GM21526 (cell line): ENCODE data around the gene KCNJ1.

Source experiments
- ATAC-seq: cut with Tn5 transposase; IDR thresholded peaks from one replicate; pipeline ENCODE4 v1.9.1; 2021; ENCODE audit warnings: moderate library complexity; ENCODE audit not compliant: unreplicated experiment, low FRiP score

The KCNJ1 gene

GRCh38 chr11:128884703-128885338 is 17.7 kb upstream of the KCNJ1 start:
- ATAC-seq = peak; percentile 84

GRCh38 chr11:128884054-128884453 is 17.0 kb upstream of the KCNJ1 start:
- no peak for ATAC-seq

GRCh38 chr11:128882451-128882850 is 15.4 kb upstream of the KCNJ1 start:
- no peak for ATAC-seq

GRCh38 chr11:128881221-128881620 is 14.1 kb upstream of the KCNJ1 start:
- no peak for ATAC-seq

- no peak for ATAC-seq
Measured at GRCh38 chr11:128879817-128880216, 12.7 kb upstream of the KCNJ1 start.

GRCh38 chr11:128878455-128878854 is 11.4 kb upstream of the KCNJ1 start:
- ATAC-seq = no peak

- ATAC-seq = no peak
Measured at GRCh38 chr11:128877726-128878125, 10.6 kb upstream of the KCNJ1 start.

- no peak for ATAC-seq
Measured at GRCh38 chr11:128876133-128876650, 9.1 kb upstream of the KCNJ1 start.

- ATAC-seq = no peak
Measured at GRCh38 chr11:128874427-128874826, 7.3 kb upstream of the KCNJ1 start.

GRCh38 chr11:128872594-128872993 is 5.5 kb upstream of the KCNJ1 start:
- ATAC-seq = no peak

GRCh38 chr11:128872094-128872493 is 5.0 kb upstream of the KCNJ1 start:
- no peak for ATAC-seq

GRCh38 chr11:128871168-128871610 is 4.1 kb upstream of the KCNJ1 start:
- ATAC-seq = no peak

- ATAC-seq = no peak
Measured at GRCh38 chr11:128868841-128869671, 2.0 kb upstream of the KCNJ1 start.

- ATAC-seq = no peak
Measured at GRCh38 chr11:128865490-128865889, 1.6 kb downstream of the KCNJ1 start.

- ATAC-seq = no peak
Measured at GRCh38 chr11:128862908-128863660, 4.0 kb downstream of the KCNJ1 start.

- no peak for ATAC-seq
Measured at GRCh38 chr11:128862406-128862805, 4.7 kb downstream of the KCNJ1 start.

GRCh38 chr11:128860571-128861361 is 6.3 kb downstream of the KCNJ1 start:
- no peak for ATAC-seq

- peak; percentile 92 for ATAC-seq
Measured at GRCh38 chr11:128859563-128860441, 7.3 kb downstream of the KCNJ1 start.

- no peak for ATAC-seq
Measured at GRCh38 chr11:128857341-128857740, 9.8 kb downstream of the KCNJ1 start.
